Panc1 (cell line): ENCODE results near the gene INSC. TPM values are rescaled to one million over a fixed set of nuclear protein-coding genes. Genes with fewer than 3 reads are reported as not detected.

ENCODE experiments used
- ATAC-seq: fragments of 200-7000 bp; cut with Tn5 transposase; 2 replicates; pipeline ENCODE4 v1.9.1; 2020; ENCODE audit warnings: mild to moderate bottlenecking, moderate library complexity
- BruUV-seq: library from RNA; stranded (reverse); fragments of 400-500 nt; replicated peaks from 2 replicates; lab custom pipeline; 2021; lab: Mats Ljungman, UMichigan
- CTCF ChIA-PET: fragments of 300-600 bp; sonication (Branson Sonifier 250); formaldehyde crosslinking; loops from one replicate; lab custom pipeline; 2022; ENCODE audit warnings: antibody characterized with exemption; lab: Charles Lee
- POLR2A ChIA-PET: fragments of 300-600 bp; sonication (Branson Sonifier 250); formaldehyde crosslinking; loops from one replicate; lab custom pipeline; 2022; ENCODE audit warnings: antibody characterized with exemption; lab: Charles Lee
- DNase-seq: peaks from one replicate; pipeline ENCODE4 v3.0.0-alpha.2; 2010; ENCODE audit warnings: low read depth, low spot score
- H3K27ac ChIP-seq: 2 replicates; pipeline ENCODE4 v1.5.1; 2011; ENCODE audit warnings: mild to moderate bottlenecking, low read length, inconsistent platforms
- H3K27me3 ChIP-seq: fragments of 200-500 bp; sonication (Bioruptor generic); 2 replicates; pipeline ENCODE4 v1.6.0; 2014; ENCODE audit warnings: low read length, inconsistent platforms; ENCODE audit not compliant: control insufficient read depth, insufficient read depth
- H3K36me3 ChIP-seq: fragments of 200-500 bp; sonication (Bioruptor generic); 2 replicates; pipeline ENCODE4 v1.5.1; 2014; ENCODE audit warnings: inconsistent platforms, mild to moderate bottlenecking, low read length, moderate library complexity; ENCODE audit not compliant: control insufficient read depth, insufficient read depth
- H3K4me1 ChIP-seq: 2 replicates; pipeline ENCODE4 v1.5.1; 2011; ENCODE audit warnings: inconsistent platforms, mild to moderate bottlenecking, low read length, moderate library complexity; ENCODE audit not compliant: control insufficient read depth, insufficient read depth
- H3K4me3 ChIP-seq, 2 experiments: 2 replicates each; pipeline ENCODE4 v1.5.1; 2011 to 2012; ENCODE audit warnings: low read depth in 2 of 2, low read length in 2 of 2, mild to moderate bottlenecking in 2 of 2, inconsistent platforms in 1 of 2, moderate library complexity in 1 of 2
- H3K9me3 ChIP-seq: fragments of 200-500 bp; sonication (Bioruptor generic); 2 replicates; pipeline ENCODE4 v1.5.1; 2014; ENCODE audit warnings: low read depth, mild to moderate bottlenecking, inconsistent platforms, low read length, moderate library complexity; ENCODE audit not compliant: control insufficient read depth, insufficient read depth
- CTCF ChIP-seq: fragments of 450-650 bp; IDR thresholded peaks from 2 replicates; pipeline ENCODE4 v1.5.1; 2017; ENCODE audit warnings: mild to moderate bottlenecking
- POLR2AphosphoS5 ChIP-seq: IDR thresholded peaks from 2 replicates; pipeline ENCODE4 v1.6.1; 2012; ENCODE audit warnings: mild to moderate bottlenecking, low read depth, low read length, moderate library complexity
- REST ChIP-seq, 2 experiments: IDR thresholded peaks; 2 replicates each; pipeline ENCODE4 v1.6.1; 2011 to 2012; ENCODE audit warnings: low read depth in 2 of 2, control low read depth in 1 of 2, low read length in 1 of 2, mild to moderate bottlenecking in 1 of 2, moderate library complexity in 1 of 2; ENCODE audit not compliant: insufficient read depth in 1 of 2
- SIN3A ChIP-seq: IDR thresholded peaks from 2 replicates; pipeline ENCODE4 v1.6.1; 2012; ENCODE audit warnings: low read depth, mild to moderate bottlenecking, low read length, moderate library complexity, borderline replicate concordance; ENCODE audit not compliant: insufficient read depth
- TCF7L2 ChIP-seq: IDR thresholded peaks from 2 replicates; pipeline ENCODE4 v1.6.1; 2011; ENCODE audit warnings: mild to moderate bottlenecking, low read depth, low read length, inconsistent platforms
- in situ Hi-C: cut with HindIII; loops from 2 replicates; pipeline ENCODE4 v1.10.0; 2016; ENCODE audit warnings: low sequenced_read_pairs, low pct_unique_long_range_greater_than_20kb
- intact Hi-C: fragments of 100-400 bp; cut with micrococcal nuclease; formaldehyde crosslinking; loops from one replicate; pipeline ENCODE4 v1.10.0; 2022; ENCODE audit not compliant: unreplicated experiment
- total RNA-seq: library from RNA; stranded (reverse); gene quantifications from one replicate; pipeline ENCODE4 v1.2.1, GENCODE V29; 2021; ENCODE audit not compliant: unreplicated experiment

Gene INSC
- total RNA-seq, 1 experiment from 2014 or later: 0.08 TPM

- ATAC-seq (no peak), DNase-seq (no peak)
- Histone ChIP-seq H3K27ac (no peak overlapping the region), H3K27me3 (no peaks in the 10 kb centered on the region), H3K9me3 (no peaks in the 10 kb centered on the region), H3K36me3 (no peaks in the 10 kb centered on the region), H3K4me3 (no peak overlapping the region), H3K4me1 (no peaks in the 10 kb centered on the region)
- no TSS peak for BruUV-seq
- POLR2A ChIA-PET: interaction anchor here (0.6 kb wide), 1 partner anchor 198 kb away, joined by 3 read pairs; no protein-coding TSS in a partner anchor
- TF ChIP-seq POLR2AphosphoS5: no peak
- no peak for TF ChIP-seq TCF7L2
- no peak for TF ChIP-seq CTCF
- TF ChIP-seq REST (IDR thresholded peaks at IDR 0.05; ENCODE audit: insufficient read depth in 1 of 2, low read depth in 2 of 2, low read length in 1 of 2): no peak
- no peak for TF ChIP-seq SIN3A
- CTCF ChIA-PET: no interaction called here
- intact Hi-C loops (no loop called here), in situ Hi-C loops (no loop called here)
Measured at GRCh38 chr11:15202626-15203025, 87.9 kb downstream of the INSC start.

DNA sequence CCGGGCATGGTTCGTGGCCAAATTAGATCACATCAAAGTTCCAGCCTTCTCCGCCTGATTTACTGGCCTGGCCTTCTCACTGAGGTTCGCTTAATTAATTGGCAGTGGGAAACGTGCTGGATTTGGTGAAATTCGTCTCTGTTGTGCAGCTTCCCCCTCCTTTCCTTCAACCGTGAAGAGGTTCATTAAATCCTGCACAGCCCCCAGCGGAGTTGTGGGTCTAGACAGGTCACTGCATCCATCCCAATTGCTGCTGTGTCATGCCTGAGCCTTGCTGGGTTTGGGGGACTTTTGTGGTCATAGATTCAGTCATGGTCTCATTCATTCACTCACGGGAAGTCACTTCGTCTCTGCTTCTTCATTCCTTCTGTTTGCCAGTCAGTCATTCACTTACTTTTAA is 90.0 kb downstream of the INSC start:
- BruUV-seq: no TSS peak
- CTCF ChIA-PET: no interaction called here
- in situ Hi-C loops: no loop called here

More for the DNA sequence above, 90.0 kb downstream of the INSC start:
- TF ChIP-seq REST (IDR thresholded peaks at IDR 0.05; ENCODE audit: insufficient read depth in 1 of 2, low read depth in 2 of 2, low read length in 1 of 2): no peak
- TF ChIP-seq TCF7L2: no peak
- TF ChIP-seq SIN3A: no peak
- no peak for TF ChIP-seq POLR2AphosphoS5
- no peak for TF ChIP-seq CTCF
- Histone ChIP-seq H3K4me3 (no peak overlapping the region), H3K9me3 (no peaks in the 10 kb centered on the region), H3K27me3 (no peaks in the 10 kb centered on the region), H3K27ac (no peak overlapping the region), H3K36me3 (no peaks in the 10 kb centered on the region), H3K4me1 (no peaks in the 10 kb centered on the region)
- no peak for DNase-seq
- POLR2A ChIA-PET: no interaction called here
- no peak for ATAC-seq
- intact Hi-C loops: no loop called here
